SK-N-SH (cell line): ENCODE data around the gene LRRIQ1. TPM values are rescaled to one million over a fixed set of nuclear protein-coding genes. Genes with fewer than 3 reads are reported as not detected.
A peak's percentile ranks its signal among the peaks of the same experiment; 100 is the strongest.

Experiments
- CTCF ChIA-PET: fragments of 300-600, 350-600 bp; formaldehyde crosslinking; extraction: SDS; loops from one replicate; lab custom pipeline; 2021; lab: Yijun Ruan, JAX
- POLR2A ChIA-PET: fragments of 350-600 bp; sonication (Branson Sonifier 250); formaldehyde crosslinking; extraction: SDS; loops from one replicate; lab custom pipeline; 2020; ENCODE audit warnings: antibody characterized with exemption, inconsistent platforms; lab: Yijun Ruan, JAX
- DNase-seq: peaks from one replicate; pipeline ENCODE4 v3.0.0; 2012
- H2AFZ ChIP-seq: fragments of 200-600 bp; sonication (generic); 2 replicates; pipeline ENCODE4 v1.8.1; 2016; ENCODE audit warnings: antibody characterized with exemption, mild to moderate bottlenecking, low read depth
- H3F3A ChIP-seq: fragments of 200-600 bp; sonication (generic); replicated peaks from 2 replicates; pipeline ENCODE3; 2016; ENCODE audit warnings: antibody characterized with exemption, mild to moderate bottlenecking; ENCODE audit not compliant: insufficient read depth
- H3K27ac ChIP-seq, 2 experiments: fragments of 200-500 bp in 1 of 2; fragments of 200-600 bp in 1 of 2; sonication (Bioruptor generic) in 1 of 2; sonication (generic), shearing (Covaris generic) in 1 of 2; 2 replicates each; pipeline versions ENCODE4 v1.5.1 to v1.6.1; 2014 to 2016; ENCODE audit warnings: low read depth in 2 of 2, inconsistent platforms in 1 of 2, low read length in 1 of 2, mild to moderate bottlenecking in 1 of 2, mixed read lengths in 1 of 2
- H3K27me3 ChIP-seq: fragments of 200-600 bp; sonication (generic), shearing (Covaris generic); 2 replicates; pipeline ENCODE4 v1.6.1; 2016; ENCODE audit warnings: mixed run types; ENCODE audit not compliant: insufficient read depth
- H3K36me3 ChIP-seq, 2 experiments: fragments of 200-500 bp in 1 of 2; fragments of 200-600 bp in 1 of 2; sonication (Bioruptor generic) in 1 of 2; sonication (generic) in 1 of 2; replicated peaks in 1 of 2; 2 replicates each; pipeline versions ENCODE3 to v1.5.1; 2014 to 2016; ENCODE audit warnings: low read length in 1 of 2, mild to moderate bottlenecking in 1 of 2; ENCODE audit not compliant: insufficient read depth in 2 of 2, control insufficient read depth in 1 of 2
- H3K4me1 ChIP-seq, 2 experiments: fragments of 200-500 bp in 1 of 2; fragments of 200-600 bp in 1 of 2; sonication (Bioruptor generic) in 1 of 2; sonication (generic), shearing (Covaris generic) in 1 of 2; 2 replicates each; pipeline versions ENCODE4 v1.5.1 to v1.6.1; 2014 to 2016; ENCODE audit warnings: low read depth in 1 of 2, low read length in 1 of 2, mixed run types in 1 of 2; ENCODE audit not compliant: insufficient read depth in 2 of 2, control insufficient read depth in 1 of 2
- H3K4me2 ChIP-seq: fragments of 200-600 bp; sonication (generic), shearing (Covaris generic); 2 replicates; pipeline ENCODE4 v1.6.1; 2017; ENCODE audit warnings: mixed run types
- H3K4me3 ChIP-seq, 2 experiments: fragments of 200-500 bp in 1 of 2; fragments of 200-600 bp in 1 of 2; sonication (Bioruptor generic) in 1 of 2; sonication (generic), shearing (Covaris generic) in 1 of 2; 2 replicates each; pipeline versions ENCODE4 v1.5.1 to v1.8.1; 2014 to 2016; ENCODE audit warnings: low read depth in 2 of 2, inconsistent platforms in 1 of 2, low read length in 1 of 2, mild to moderate bottlenecking in 1 of 2, mixed read lengths in 1 of 2, moderate library complexity in 1 of 2
- H3K79me2 ChIP-seq: fragments of 200-600 bp; sonication (generic); 2 replicates; pipeline ENCODE4 v1.8.1; 2017; ENCODE audit warnings: mild to moderate bottlenecking; ENCODE audit not compliant: insufficient read depth
- H3K9ac ChIP-seq: fragments of 200-600 bp; sonication (generic); 2 replicates; pipeline ENCODE4 v1.6.1; 2017; ENCODE audit warnings: mixed run types
- H3K9me2 ChIP-seq: fragments of 200-600 bp; sonication (generic); 2 replicates; pipeline ENCODE4 v1.6.1; 2017; ENCODE audit warnings: mixed run types
- H3K9me3 ChIP-seq: fragments of 200-600 bp; sonication (generic); 2 replicates; pipeline ENCODE4 v1.6.1; 2017; ENCODE audit warnings: mixed run types, mild to moderate bottlenecking, moderate library complexity
- H4K20me1 ChIP-seq: fragments of 200-600 bp; sonication (generic); 2 replicates; pipeline ENCODE4 v1.6.1; 2017; ENCODE audit warnings: mild to moderate bottlenecking, mixed run types; ENCODE audit not compliant: insufficient read depth
- EP300 ChIP-seq, 2 experiments: IDR thresholded peaks; 2 replicates each; pipeline versions ENCODE4 v1.4.0 to v1.6.1; 2012; ENCODE audit warnings: borderline replicate concordance in 1 of 2, low read depth in 1 of 2, low read length in 1 of 2
- EZH2phosphoT487 ChIP-seq: fragments of 200-600 bp; sonication (generic); IDR thresholded peaks from 2 replicates; pipeline ENCODE4 v1.6.1; 2017; ENCODE audit warnings: low read depth, mixed run types, mild to moderate bottlenecking, antibody characterized with exemption, moderate library complexity, borderline replicate concordance
- FOSL2 ChIP-seq: IDR thresholded peaks from 2 replicates; pipeline ENCODE4 v1.4.0; 2012; ENCODE audit warnings: low read depth, mild to moderate bottlenecking, moderate library complexity, borderline replicate concordance
- JUND ChIP-seq: IDR thresholded peaks from 2 replicates; pipeline ENCODE4 v1.4.0; 2012
- RCOR1 ChIP-seq: fragments of 150-350 bp; IDR thresholded peaks from 2 replicates; pipeline ENCODE4 v1.6.1; 2017; ENCODE audit warnings: antibody characterized with exemption, low read length
- TAF1 ChIP-seq: IDR thresholded peaks from 2 replicates; pipeline ENCODE4 v1.6.1; 2012; ENCODE audit warnings: low read depth, mild to moderate bottlenecking, low read length, moderate library complexity, borderline replicate concordance
- TCF12 ChIP-seq: IDR thresholded peaks from 2 replicates; pipeline ENCODE4 v1.4.0; 2012
- TEAD4 ChIP-seq: IDR thresholded peaks from 2 replicates; pipeline ENCODE4 v1.4.0; 2012; ENCODE audit warnings: mild to moderate bottlenecking, borderline replicate concordance; ENCODE audit not compliant: insufficient read depth
- WGBS: methylation state at CpG from one replicate; pipeline ENCODE4 v1.1.6; 2017; ENCODE audit warnings: low lambda C conversion rate; 5-methylcytosine and 5-hydroxymethylcytosine counted together
- polyA plus RNA-seq, 3 experiments: library from polyadenylated mRNA; depleted of rRNA; stranded (reverse); fragments of >200 nt; gene quantifications; 2 replicates each; pipeline ENCODE4 v1.2.3, GENCODE V29; 2012
- TF ChIP-seq, protein P1 (sequence below): fragments of 200-600 bp; sonication (generic); IDR thresholded peaks from 2 replicates; pipeline ENCODE4 v1.6.1; 2017; ENCODE audit warnings: antibody characterized with exemption, mild to moderate bottlenecking, moderate library complexity
- TF ChIP-seq, protein P2 (sequence below): IDR thresholded peaks from 2 replicates; pipeline ENCODE4 v1.4.0; 2012; ENCODE audit warnings: low read depth

Gene LRRIQ1
- polyA plus RNA-seq, 1 of the 3 experiments (the other 2 are of a cell fraction), result 0.39 TPM

DNA sequence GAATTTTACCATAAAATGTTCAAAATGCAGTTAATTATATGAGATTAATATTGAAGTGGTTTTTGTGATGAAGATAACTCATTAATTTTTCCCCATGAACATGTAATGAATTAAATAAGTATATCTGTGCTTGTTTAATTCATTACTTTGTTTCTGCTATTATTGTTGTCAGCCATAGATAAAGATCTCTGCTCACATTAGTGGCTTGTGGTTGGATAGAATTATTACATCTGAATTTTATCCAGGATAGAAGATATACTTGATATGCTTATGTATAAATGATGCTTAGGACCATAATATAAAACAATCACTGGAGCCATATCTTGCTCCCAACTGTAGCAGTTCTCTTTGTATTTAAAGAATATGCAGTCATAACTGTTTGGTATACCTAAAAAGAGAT is 18.5 kb upstream of the LRRIQ1 start:
- Histone ChIP-seq H3K9me3 (no peaks in the 10 kb centered on the region), H3K9ac (no peak overlapping the region)

DNA sequence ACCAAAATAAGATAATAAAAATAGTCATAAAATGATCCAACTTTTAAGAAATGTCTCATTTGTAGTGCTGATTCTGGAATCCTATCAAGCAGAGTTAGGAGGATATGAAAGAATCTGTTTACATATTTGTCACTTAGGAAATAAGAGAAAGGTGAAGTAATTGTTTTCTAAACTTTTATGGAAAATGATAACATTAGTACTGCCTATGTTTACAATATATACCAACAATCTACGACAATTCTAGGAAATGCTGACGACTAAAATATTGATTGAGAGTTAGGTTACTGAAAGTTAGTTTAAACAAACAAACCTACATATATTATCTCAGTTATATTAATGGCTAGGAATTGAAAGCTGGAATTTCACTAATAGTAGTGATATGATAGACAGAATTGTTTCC is 18.1 kb upstream of the LRRIQ1 start:
- 0 out of 2 replicates have a peak overlapping the region, but pooled peaks have one; percentile 3 for H2AFZ ChIP-seq
- DNase-seq, result no peak
- H3K4me2 ChIP-seq, result no peak overlapping the region
- H4K20me1 ChIP-seq, result no peaks in the 10 kb centered on the region
- ChIA-PET POLR2A (no interaction called here), CTCF (interaction anchor here (3.0 kb wide), 1 partner anchor 11 kb away, joined by 16 read pairs; no protein-coding TSS in a partner anchor)
- no peak overlapping the region for H3K9ac ChIP-seq
- H3K4me3 ChIP-seq, result no peak overlapping the region
- no peaks in the 10 kb centered on the region for H3K27me3 ChIP-seq
- no peaks in the 10 kb centered on the region for H3K9me3 ChIP-seq
- TF ChIP-seq, protein P1, sequence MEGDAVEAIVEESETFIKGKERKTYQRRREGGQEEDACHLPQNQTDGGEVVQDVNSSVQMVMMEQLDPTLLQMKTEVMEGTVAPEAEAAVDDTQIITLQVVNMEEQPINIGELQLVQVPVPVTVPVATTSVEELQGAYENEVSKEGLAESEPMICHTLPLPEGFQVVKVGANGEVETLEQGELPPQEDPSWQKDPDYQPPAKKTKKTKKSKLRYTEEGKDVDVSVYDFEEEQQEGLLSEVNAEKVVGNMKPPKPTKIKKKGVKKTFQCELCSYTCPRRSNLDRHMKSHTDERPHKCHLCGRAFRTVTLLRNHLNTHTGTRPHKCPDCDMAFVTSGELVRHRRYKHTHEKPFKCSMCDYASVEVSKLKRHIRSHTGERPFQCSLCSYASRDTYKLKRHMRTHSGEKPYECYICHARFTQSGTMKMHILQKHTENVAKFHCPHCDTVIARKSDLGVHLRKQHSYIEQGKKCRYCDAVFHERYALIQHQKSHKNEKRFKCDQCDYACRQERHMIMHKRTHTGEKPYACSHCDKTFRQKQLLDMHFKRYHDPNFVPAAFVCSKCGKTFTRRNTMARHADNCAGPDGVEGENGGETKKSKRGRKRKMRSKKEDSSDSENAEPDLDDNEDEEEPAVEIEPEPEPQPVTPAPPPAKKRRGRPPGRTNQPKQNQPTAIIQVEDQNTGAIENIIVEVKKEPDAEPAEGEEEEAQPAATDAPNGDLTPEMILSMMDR, result no peak
- TF ChIP-seq RCOR1 (no peak), TAF1 (no peak), TEAD4 (no peak), EZH2phosphoT487 (no peak)
- TF ChIP-seq, protein P2, sequence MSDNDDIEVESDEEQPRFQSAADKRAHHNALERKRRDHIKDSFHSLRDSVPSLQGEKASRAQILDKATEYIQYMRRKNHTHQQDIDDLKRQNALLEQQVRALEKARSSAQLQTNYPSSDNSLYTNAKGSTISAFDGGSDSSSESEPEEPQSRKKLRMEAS, result no peak
- no peaks in the 10 kb centered on the region for H3K36me3 ChIP-seq
- no peak overlapping the region for H3K27ac ChIP-seq
- no peaks in the 10 kb centered on the region for H3K9me2 ChIP-seq
- no peaks in the 10 kb centered on the region; the same call in 1 of the 2 replicates for H3K79me2 ChIP-seq
- H3K4me1 ChIP-seq, result peaks cover 0 to 3% of the 10 kb centered on the region in 2 experiments; a peak in 1 of 4 replicates
- peaks cover 6% of the 10 kb centered on the region for H3F3A ChIP-seq
- WGBS, result 90% methylated on average over 2 of the region's 2 CpGs

More for the DNA sequence above, 18.5 kb upstream of the LRRIQ1 start:
- Histone ChIP-seq H3K27ac (no peak overlapping the region), H3K4me2 (no peak overlapping the region), H3K9me2 (no peaks in the 10 kb centered on the region), H2AFZ (peak overlapping the region; percentile 3; the same call in 1 of the 2 replicates), H4K20me1 (no peaks in the 10 kb centered on the region), H3K27me3 (no peaks in the 10 kb centered on the region), H3F3A (peaks cover 6% of the 10 kb centered on the region), H3K4me1 (peaks cover 0 to 3% of the 10 kb centered on the region in 2 experiments; a peak in 1 of 4 replicates), H3K79me2 (no peaks in the 10 kb centered on the region; the same call in 1 of the 2 replicates), H3K36me3 (no peaks in the 10 kb centered on the region), H3K4me3 (no peak overlapping the region)
- CTCF ChIA-PET, result interaction anchor here (0.9 to 3.0 kb wide), 2 partner anchors 11 to 40 kb away, joined by 4 to 16 read pairs; no protein-coding TSS in a partner anchor
- POLR2A ChIA-PET, result no interaction called here
- no peak for DNase-seq
- 0 out of 2 replicates have a peak, but pooled peaks have one; percentile 4 for TF ChIP-seq JUND
- 0 out of 2 replicates have a peak, but pooled peaks have one; percentile 33 for TF ChIP-seq TCF12
- no peak for TF ChIP-seq EP300 (IDR thresholded peaks at IDR 0.05; ENCODE audit: borderline replicate concordance in 1 of 2, low read depth in 1 of 2, low read length in 1 of 2)
- no peak for TF ChIP-seq FOSL2
